PC-9 (cell line): Measurements from ENCODE around the gene REXO5. TPM values are rescaled to one million over a fixed set of nuclear protein-coding genes. Genes with fewer than 3 reads are reported as not detected.

Source experiments
- BruUV-seq: library from RNA; stranded (reverse); fragments of 400-500 nt; replicated peaks from 2 replicates; lab custom pipeline; 2021; lab: Mats Ljungman, UMichigan
- CTCF ChIA-PET: fragments of 300-600 bp; sonication (Branson Sonifier 250); formaldehyde crosslinking; loops from one replicate; lab custom pipeline; 2022; ENCODE audit warnings: antibody characterized with exemption; lab: Charles Lee
- POLR2A ChIA-PET: fragments of 300-600 bp; sonication (Branson Sonifier 250); formaldehyde crosslinking; loops from one replicate; lab custom pipeline; 2022; ENCODE audit warnings: antibody characterized with exemption; ENCODE audit not compliant: unreplicated experiment; lab: Charles Lee
- DNase-seq, 2 experiments: peaks; one replicate each; pipeline versions ENCODE4 v3.0.0 to v3.0.0-alpha.2; 2015 to 2022; ENCODE audit warnings: mixed read lengths in 1 of 2
- H2AFZ ChIP-seq: fragments of 200-600 bp; sonication (generic); 2 replicates; pipeline ENCODE4 v1.8.1; 2017; ENCODE audit warnings: antibody characterized with exemption
- H3F3A ChIP-seq: fragments of 200-600 bp; sonication (generic); 2 replicates; pipeline ENCODE4 v1.8.1; 2017; ENCODE audit warnings: antibody characterized with exemption, mild to moderate bottlenecking, low read depth; ENCODE audit not compliant: insufficient read depth
- H3K27ac ChIP-seq: fragments of 200-600 bp; sonication (generic); 2 replicates; pipeline ENCODE4 v1.6.1; 2016; ENCODE audit warnings: mixed run types
- H3K27me3 ChIP-seq: fragments of 200-600 bp; sonication (generic); 2 replicates; pipeline ENCODE4 v1.6.1; 2016; ENCODE audit warnings: low read depth, mixed run types; ENCODE audit not compliant: insufficient read depth
- H3K36me3 ChIP-seq: fragments of 200-600 bp; sonication (generic); 2 replicates; pipeline ENCODE4 v1.6.1; 2016; ENCODE audit warnings: low read depth, mixed run types
- H3K4me1 ChIP-seq: fragments of 200-600 bp; sonication (generic); replicated peaks from 2 replicates; pipeline ENCODE4 v1.6.1; 2016; ENCODE audit warnings: mixed run types; ENCODE audit not compliant: insufficient read depth
- H3K4me2 ChIP-seq: fragments of 200-600 bp; sonication (generic); 2 replicates; pipeline ENCODE4 v1.6.1; 2017; ENCODE audit warnings: mixed run types
- H3K4me3 ChIP-seq: fragments of 200-600 bp; sonication (generic); 2 replicates; pipeline ENCODE4 v1.6.1; 2016; ENCODE audit warnings: mixed run types
- H3K79me2 ChIP-seq: fragments of 200-600 bp; sonication (generic); 2 replicates; pipeline ENCODE4 v1.6.1; 2017; ENCODE audit warnings: low read depth, mixed run types
- H3K9me2 ChIP-seq: fragments of 200-600 bp; sonication (generic); 2 replicates; pipeline ENCODE4 v1.8.1; 2017; ENCODE audit warnings: mild to moderate bottlenecking; ENCODE audit not compliant: insufficient read depth
- H3K9me3 ChIP-seq: fragments of 200-600 bp; sonication (generic); 2 replicates; pipeline ENCODE4 v1.8.1; 2016; ENCODE audit warnings: low read depth; ENCODE audit not compliant: insufficient read depth
- H4K20me1 ChIP-seq: fragments of 200-600 bp; sonication (generic); 2 replicates; pipeline ENCODE4 v1.8.1; 2017; ENCODE audit not compliant: insufficient read depth
- CTCF ChIP-seq: fragments of 200-600 bp; sonication (generic); conservative IDR thresholded peaks from 2 replicates; pipeline ENCODE4 v1.6.1; 2017; ENCODE audit warnings: mixed run types, antibody characterized with exemption, mild to moderate bottlenecking, moderate library complexity
- EZH2 ChIP-seq: fragments of 200-600 bp; sonication (generic); IDR thresholded peaks from 2 replicates; pipeline ENCODE4 v1.8.0; 2017; ENCODE audit warnings: antibody characterized with exemption, low read depth
- intact Hi-C: fragments of 100-400 bp; cut with micrococcal nuclease; formaldehyde crosslinking; loops from one replicate; pipeline ENCODE4 v1.10.0; 2022; ENCODE audit not compliant: unreplicated experiment
- total RNA-seq: library from RNA; stranded (reverse); gene quantifications from 2 replicates; pipeline ENCODE4 v1.2.3, GENCODE V29; 2021

The REXO5 gene
- total RNA-seq, 1 experiment from 2014 or later: 13.2 TPM

DNA sequence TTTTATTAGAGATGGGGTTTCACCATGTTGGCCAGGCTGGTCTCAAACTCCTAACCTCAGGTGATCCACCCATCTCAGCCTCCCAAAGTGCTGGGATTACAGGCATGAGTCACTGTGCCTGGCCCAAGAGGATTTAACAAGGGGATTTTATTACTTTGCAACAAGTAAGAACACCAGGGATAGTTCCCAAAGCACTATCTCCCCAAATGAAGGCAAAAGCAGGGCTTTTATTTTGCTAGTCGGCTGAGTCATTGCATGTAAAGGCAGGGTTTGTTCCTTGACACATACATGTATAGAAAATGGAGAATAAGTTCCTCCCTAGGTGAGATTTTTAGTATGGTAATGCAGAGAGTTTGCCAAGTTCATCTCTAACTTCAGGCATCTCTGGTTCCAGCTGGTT is 24.0 kb downstream of the REXO5 start:
- ChIA-PET CTCF (no interaction called here), POLR2A (interaction anchor here (0.7 kb wide), 1 partner anchor 73 kb away, joined by 4 read pairs; no protein-coding TSS in a partner anchor)
- DNase-seq: no peak
- Histone ChIP-seq H3K27me3 (no peaks in the 10 kb centered on the region), H3K4me1 (no peaks in the 10 kb centered on the region), H3K4me2 (no peak overlapping the region), H3F3A (no peaks in the 10 kb centered on the region), H3K9me2 (no peaks in the 10 kb centered on the region), H3K79me2 (no peaks in the 10 kb centered on the region), H3K27ac (no peak overlapping the region), H3K9me3 (no peaks in the 10 kb centered on the region), H4K20me1 (no peaks in the 10 kb centered on the region), H3K4me3 (no peak overlapping the region), H3K36me3 (peaks cover 3% of the 10 kb centered on the region; the same call in 1 of the 2 replicates), H2AFZ (no peak overlapping the region)
- no TSS peak for BruUV-seq
- TF ChIP-seq EZH2 (no peak), CTCF (no peak)
- intact Hi-C loops: no loop called here

- H3K36me3 ChIP-seq: no peaks in the 10 kb centered on the region
- BruUV-seq: no TSS peak
- intact Hi-C loops: no loop called here
- H2AFZ ChIP-seq: no peak overlapping the region
- H3K4me2 ChIP-seq: no peak overlapping the region
- no peaks in the 10 kb centered on the region for H3K9me3 ChIP-seq
- POLR2A ChIA-PET: no interaction called here
- no peak overlapping the region for H3K27ac ChIP-seq
- H3K9me2 ChIP-seq: no peaks in the 10 kb centered on the region
- DNase-seq: no peak
- H4K20me1 ChIP-seq: no peaks in the 10 kb centered on the region
- no peaks in the 10 kb centered on the region for H3K79me2 ChIP-seq
- CTCF ChIA-PET: no interaction called here
- TF ChIP-seq CTCF (no peak), EZH2 (no peak)
- no peak overlapping the region for H3K4me3 ChIP-seq
- no peaks in the 10 kb centered on the region for H3K4me1 ChIP-seq
- no peaks in the 10 kb centered on the region for H3K27me3 ChIP-seq
- H3F3A ChIP-seq: no peaks in the 10 kb centered on the region
Measured at GRCh38 chr16:20833086-20833485, 26.8 kb downstream of the REXO5 start.

GRCh38 chr16:20838240-20838639 is 31.9 kb downstream of the REXO5 start:
- no peak for DNase-seq

More at GRCh38 chr16:20838240-20838639, 31.9 kb downstream of the REXO5 start:
- H3F3A ChIP-seq: no peaks in the 10 kb centered on the region
- POLR2A ChIA-PET: no interaction called here
- CTCF ChIA-PET: no interaction called here
- no peak overlapping the region for H2AFZ ChIP-seq
- no peaks in the 10 kb centered on the region for H3K9me2 ChIP-seq
- no TSS peak for BruUV-seq
- no peak overlapping the region for H3K4me2 ChIP-seq
- no peak overlapping the region for H3K27ac ChIP-seq
- no peaks in the 10 kb centered on the region for H4K20me1 ChIP-seq
- H3K27me3 ChIP-seq: no peaks in the 10 kb centered on the region
- no peaks in the 10 kb centered on the region for H3K4me1 ChIP-seq
- TF ChIP-seq EZH2: no peak
- TF ChIP-seq CTCF: no peak
- no peak overlapping the region for H3K4me3 ChIP-seq
- no peaks in the 10 kb centered on the region for H3K9me3 ChIP-seq
- intact Hi-C loops: no loop called here
- H3K36me3 ChIP-seq: no peaks in the 10 kb centered on the region
- H3K79me2 ChIP-seq: no peaks in the 10 kb centered on the region
